A673 (cell line): ENCODE data around the gene CHN1. TPM values are rescaled to one million over a fixed set of nuclear protein-coding genes. Genes with fewer than 3 reads are reported as not detected.

Source experiments
- BruUV-seq: library from RNA; stranded (reverse); fragments of 400-500 nt; replicated peaks from 2 replicates; lab custom pipeline; 2021; lab: Mats Ljungman, UMichigan
- CTCF ChIA-PET: fragments of 300-600 bp; sonication (Branson Sonifier 250); formaldehyde crosslinking; loops from one replicate; lab custom pipeline; 2022; ENCODE audit warnings: antibody characterized with exemption; lab: Charles Lee
- POLR2A ChIA-PET: fragments of 300-600 bp; sonication (Branson Sonifier 250); formaldehyde crosslinking; loops from one replicate; lab custom pipeline; 2022; ENCODE audit warnings: antibody characterized with exemption; ENCODE audit not compliant: low non-redundant PET; lab: Charles Lee
- DNase-seq: peaks from one replicate; pipeline ENCODE4 v3.0.0-alpha.2; 2015; ENCODE audit warnings: low spot score
- H3K27ac ChIP-seq: fragments of 200-600 bp; sonication (generic); 2 replicates; pipeline ENCODE4 v1.5.1; 2016; ENCODE audit warnings: mixed run types, low read depth, mild to moderate bottlenecking, mixed read lengths, antibody characterized with exemption, low read length; ENCODE audit not compliant: poor library complexity, severe bottlenecking
- H3K27me3 ChIP-seq: fragments of 200-600 bp; sonication (generic); replicated peaks from 2 replicates; pipeline ENCODE4 v1.6.1; 2017; ENCODE audit warnings: mixed run types, low read depth, mild to moderate bottlenecking, mixed read lengths, antibody characterized with exemption, low read length; ENCODE audit not compliant: insufficient read depth, poor library complexity
- H3K36me3 ChIP-seq: fragments of 200-600 bp; sonication (generic); 2 replicates; pipeline ENCODE4 v1.6.1; 2016; ENCODE audit warnings: mixed run types, mild to moderate bottlenecking, mixed read lengths, antibody characterized with exemption, low read length; ENCODE audit not compliant: insufficient read depth, poor library complexity, severe bottlenecking
- H3K4me1 ChIP-seq: fragments of 200-600 bp; sonication (generic); 2 replicates; pipeline ENCODE4 v1.6.1; 2017; ENCODE audit warnings: mixed run types, mild to moderate bottlenecking, mixed read lengths, antibody characterized with exemption, low read length; ENCODE audit not compliant: insufficient read depth, poor library complexity, severe bottlenecking
- H3K4me3 ChIP-seq: fragments of 200-600 bp; sonication (generic); 2 replicates; pipeline ENCODE4 v1.5.1; 2016; ENCODE audit warnings: low read depth, mixed run types, mild to moderate bottlenecking, mixed read lengths, low read length; ENCODE audit not compliant: poor library complexity, severe bottlenecking
- H3K9me3 ChIP-seq: fragments of 200-600 bp; sonication (generic); 2 replicates; pipeline ENCODE4 v1.6.1; 2016; ENCODE audit warnings: mixed run types, low read depth, mild to moderate bottlenecking, mixed read lengths, antibody characterized with exemption, low read length; ENCODE audit not compliant: poor library complexity, severe bottlenecking
- CTCF ChIP-seq: fragments of 300-800, 200-600 bp; sonication (generic); conservative IDR thresholded peaks from 2 replicates; pipeline ENCODE4 v1.5.1; 2017; ENCODE audit warnings: low read depth, mild to moderate bottlenecking, antibody characterized with exemption, low read length, moderate library complexity, mixed read lengths
- EZH2 ChIP-seq: fragments of 200-600 bp; sonication (generic); IDR thresholded peaks from 2 replicates; pipeline ENCODE4 v1.6.1; 2017; ENCODE audit warnings: borderline replicate concordance, low read depth, mild to moderate bottlenecking, mixed read lengths, antibody characterized with exemption, low read length; ENCODE audit not compliant: poor library complexity, severe bottlenecking
- intact Hi-C: fragments of 100-400 bp; cut with micrococcal nuclease; formaldehyde crosslinking; loops from one replicate; pipeline ENCODE4 v1.10.0; 2022; ENCODE audit not compliant: unreplicated experiment
- total RNA-seq: library from RNA; stranded (reverse); gene quantifications from 2 replicates; pipeline ENCODE4 v1.2.3, GENCODE V29; 2021

The CHN1 gene
- total RNA-seq, 1 experiment from 2014 or later, result 11.3 TPM

DNA sequence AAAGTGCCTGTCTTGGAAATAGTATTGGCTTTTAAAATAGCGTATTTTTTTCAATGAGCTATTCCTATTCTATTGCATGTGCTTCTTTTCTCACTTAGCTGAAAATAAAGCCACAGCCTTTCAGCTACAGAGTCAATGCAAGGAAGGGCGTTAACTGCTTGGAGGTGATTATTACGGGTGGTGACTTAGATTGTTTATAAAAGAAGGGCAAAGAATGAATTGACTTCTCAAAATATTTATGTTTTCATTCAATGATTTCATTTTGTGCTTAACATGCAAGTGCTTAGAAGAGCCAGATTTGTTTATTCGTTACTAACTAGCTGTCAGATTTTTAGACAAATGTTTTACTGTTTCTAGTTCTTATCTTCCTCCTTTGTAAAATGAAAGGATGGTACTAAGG is 2.8 kb upstream of the CHN1 start:
- CTCF ChIA-PET, result no interaction called here

GRCh38 chr2:175007510-175007909 is 2.3 kb upstream of the CHN1 start:
- TF ChIP-seq EZH2, result no peak
- TF ChIP-seq CTCF, result no peak
- Histone ChIP-seq H3K27me3 (peaks cover 62% of the 10 kb centered on the region), H3K4me1 (peaks cover 15% of the 10 kb centered on the region), H3K36me3 (no peaks in the 10 kb centered on the region), H3K27ac (no peak overlapping the region), H3K9me3 (no peaks in the 10 kb centered on the region), H3K4me3 (no peak overlapping the region)
- intact Hi-C loops, result loop anchor here (10.0 kb wide), 1 partner anchor 1087 kb away; the partner anchor contains the start of genes HOXD12 and HOXD13
- BruUV-seq, result no TSS peak
- CTCF ChIA-PET, result no interaction called here
- POLR2A ChIA-PET, result no interaction called here
- no peak for DNase-seq

More for the DNA sequence above, 2.8 kb upstream of the CHN1 start:
- DNase-seq, result no peak
- TF ChIP-seq EZH2 (no peak), CTCF (no peak)
- no peaks in the 10 kb centered on the region for H3K9me3 ChIP-seq
- no peak overlapping the region for H3K27ac ChIP-seq
- POLR2A ChIA-PET, result no interaction called here
- peaks cover 15% of the 10 kb centered on the region for H3K4me1 ChIP-seq
- no peak overlapping the region for H3K4me3 ChIP-seq
- no peaks in the 10 kb centered on the region for H3K36me3 ChIP-seq
- no TSS peak for BruUV-seq
- H3K27me3 ChIP-seq, result peaks cover 57% of the 10 kb centered on the region
- intact Hi-C loops, result loop anchor here (10.0 kb wide), 1 partner anchor 1087 kb away; the partner anchor contains the start of genes HOXD12 and HOXD13

GRCh38 chr2:175006281-175006680 is 1.1 kb upstream of the CHN1 start:
- H3K27me3 ChIP-seq, result peaks cover 67% of the 10 kb centered on the region
- TF ChIP-seq CTCF (no peak), EZH2 (no peak)
- no peaks in the 10 kb centered on the region for H3K36me3 ChIP-seq
- ChIA-PET POLR2A (no interaction called here), CTCF (interaction anchor here (0.7 kb wide), 1 partner anchor 180 kb away, joined by 3 read pairs; no protein-coding TSS in a partner anchor)
- intact Hi-C loops, result loop anchor here (10.0 kb wide), 1 partner anchor 1089 kb away; the partner anchor contains the start of genes HOXD12 and HOXD13
- H3K9me3 ChIP-seq, result no peaks in the 10 kb centered on the region
- no peak overlapping the region for H3K4me3 ChIP-seq
- no peak for DNase-seq
- H3K4me1 ChIP-seq, result peaks cover 13% of the 10 kb centered on the region
- H3K27ac ChIP-seq, result no peak overlapping the region
- no TSS peak for BruUV-seq
